HepG2 (cell line): Measurements from ENCODE around the gene GP2.

Experiments
- GABPB1 ChIP-seq: IDR thresholded peaks from 2 replicates; pipeline ENCODE4 v1.6.1; 2016; ENCODE audit warnings: mild to moderate bottlenecking, missing genetic modification reagents, moderate library complexity, missing compliant biosample characterization
- KDM5A ChIP-seq: fragments of 200-600 bp; sonication (generic); IDR thresholded peaks from 2 replicates; pipeline ENCODE4 v1.7.0; 2018; ENCODE audit warnings: antibody characterized with exemption, mild to moderate bottlenecking, low read length, borderline replicate concordance
- ZEB1 ChIP-seq: IDR thresholded peaks from 2 replicates; pipeline ENCODE4 v1.6.1; 2012; ENCODE audit warnings: mild to moderate bottlenecking, low read depth, inconsistent platforms; ENCODE audit not compliant: insufficient replicate concordance
- ZNF333 ChIP-seq: sonication (generic); formaldehyde crosslinking; IDR thresholded peaks from 2 replicates; pipeline ENCODE4 v1.4.0; 2020; ENCODE audit warnings: mild to moderate bottlenecking, missing genetic modification reagents, borderline replicate concordance
- ZNF543 ChIP-seq: sonication (generic); formaldehyde crosslinking; IDR thresholded peaks from 2 replicates; pipeline ENCODE4 v1.4.0; 2020; ENCODE audit warnings: mild to moderate bottlenecking, missing genetic modification reagents
- TF ChIP-seq, protein P1 (sequence below), 2 experiments: sonication (generic) in 1 of 2; formaldehyde crosslinking in 1 of 2; IDR thresholded peaks; 2 replicates each; pipeline versions ENCODE4 v1.5.1 to v1.6.1; 2011 to 2020; ENCODE audit warnings: borderline replicate concordance in 1 of 2, low read depth in 1 of 2, low read length in 1 of 2, mild to moderate bottlenecking in 1 of 2, missing genetic modification reagents in 1 of 2, moderate library complexity in 1 of 2

GRCh38 chr16:20262248-20262647 lies 65.1 kb downstream of the GP2 start:
- no peak for TF ChIP-seq ZNF333 (CRISPR knock-in tag)
- no peak for TF ChIP-seq ZEB1
- TF ChIP-seq GABPB1 (CRISPR knock-in tag) = no peak
- TF ChIP-seq, protein P1, sequence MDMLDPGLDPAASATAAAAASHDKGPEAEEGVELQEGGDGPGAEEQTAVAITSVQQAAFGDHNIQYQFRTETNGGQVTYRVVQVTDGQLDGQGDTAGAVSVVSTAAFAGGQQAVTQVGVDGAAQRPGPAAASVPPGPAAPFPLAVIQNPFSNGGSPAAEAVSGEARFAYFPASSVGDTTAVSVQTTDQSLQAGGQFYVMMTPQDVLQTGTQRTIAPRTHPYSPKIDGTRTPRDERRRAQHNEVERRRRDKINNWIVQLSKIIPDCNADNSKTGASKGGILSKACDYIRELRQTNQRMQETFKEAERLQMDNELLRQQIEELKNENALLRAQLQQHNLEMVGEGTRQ (IDR thresholded peaks at IDR 0.05; ENCODE audit: low read depth, low read length) = no peak
- TF ChIP-seq, protein P1 (CRISPR knock-in tag; IDR thresholded peaks at IDR 0.05; ENCODE audit: borderline replicate concordance) = no peak
- TF ChIP-seq ZNF543 (CRISPR knock-in tag) = no peak
- TF ChIP-seq KDM5A = no peak
